Measurements from ENCODE around the gene INPP4A.
"Not testable (repeated sequence)": the region's sequence is repeated elsewhere in the genome, so short reads cannot be mapped to it uniquely, and the experiment has no call there.

Gene INPP4A

DNA sequence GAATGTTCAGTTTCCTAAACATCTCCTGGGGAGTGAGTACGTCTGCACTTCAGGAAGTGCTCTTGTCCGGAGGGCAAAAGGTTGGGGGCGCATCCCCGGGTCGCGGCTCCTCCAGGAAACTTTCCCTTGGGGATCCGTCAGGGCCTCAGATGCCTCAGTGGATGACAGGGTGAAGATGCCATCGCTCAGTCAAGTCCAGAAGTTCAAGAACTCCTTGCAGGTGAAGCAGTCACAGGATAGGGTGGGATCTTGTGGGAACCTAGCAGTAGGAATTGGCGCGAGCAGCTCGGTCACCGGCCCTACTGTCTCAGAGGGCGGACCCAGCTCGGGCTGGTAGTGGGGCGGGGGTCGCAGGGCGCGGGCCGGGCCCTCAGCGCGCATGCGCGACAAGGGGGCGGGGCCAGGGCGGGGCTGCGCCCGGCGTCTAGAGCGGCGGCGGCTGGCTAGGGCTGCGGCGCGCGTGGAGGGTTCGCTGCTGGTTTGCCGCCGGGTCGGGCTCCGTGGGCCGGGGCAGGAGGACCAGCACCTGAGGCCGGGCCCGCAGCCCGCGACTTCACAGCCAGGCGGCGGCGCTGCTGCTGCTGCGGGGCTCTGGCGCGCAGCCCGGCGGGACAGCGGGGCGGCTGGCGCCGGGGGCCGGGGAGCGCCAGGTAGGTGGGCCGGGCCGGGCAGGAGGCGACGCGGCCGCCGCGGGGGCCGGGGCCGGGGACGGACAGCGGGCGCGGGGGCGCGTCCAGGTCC lies at the start of gene INPP4A:
TSS of gene INPP4A (plus strand) at position 423 of the 741 bp plus-strand sequence. CDS start 75,191 bp downstream, outside the sequence.
- DNase-seq, result peak; percentile 66

GRCh38 chr2:98395977-98396376 lies 48.7 kb upstream of the INPP4A start:
- DNase-seq, result no peak

- DNase-seq, result no peak
These were observed 47.8 kb upstream of the INPP4A start for GRCh38 chr2:98396745-98397355.

- DNase-seq, result no peak
These were observed 45.5 kb upstream of the INPP4A start for GRCh38 chr2:98399140-98399539.

DNA sequence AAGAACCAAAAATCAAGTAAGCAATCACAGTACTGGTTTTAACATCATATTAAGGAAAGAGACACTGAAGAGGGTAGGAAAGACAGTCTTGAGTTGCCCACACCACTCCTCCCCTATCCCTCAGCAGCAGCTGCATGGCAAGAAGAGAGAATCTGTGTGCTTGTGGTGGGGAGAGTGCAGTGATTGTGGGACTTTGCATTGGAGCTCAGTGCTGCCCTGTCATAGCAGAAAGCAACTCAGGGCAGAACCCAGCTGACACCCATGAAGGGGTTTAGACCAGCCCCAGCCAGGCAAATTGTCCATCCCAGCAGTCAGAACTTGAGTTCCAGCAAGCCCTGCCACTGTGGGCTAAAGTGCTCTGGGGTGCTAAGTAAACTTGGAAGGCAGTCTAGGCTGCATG lies 40.8 kb upstream of the INPP4A start:
- DNase-seq, result no peak

DNA sequence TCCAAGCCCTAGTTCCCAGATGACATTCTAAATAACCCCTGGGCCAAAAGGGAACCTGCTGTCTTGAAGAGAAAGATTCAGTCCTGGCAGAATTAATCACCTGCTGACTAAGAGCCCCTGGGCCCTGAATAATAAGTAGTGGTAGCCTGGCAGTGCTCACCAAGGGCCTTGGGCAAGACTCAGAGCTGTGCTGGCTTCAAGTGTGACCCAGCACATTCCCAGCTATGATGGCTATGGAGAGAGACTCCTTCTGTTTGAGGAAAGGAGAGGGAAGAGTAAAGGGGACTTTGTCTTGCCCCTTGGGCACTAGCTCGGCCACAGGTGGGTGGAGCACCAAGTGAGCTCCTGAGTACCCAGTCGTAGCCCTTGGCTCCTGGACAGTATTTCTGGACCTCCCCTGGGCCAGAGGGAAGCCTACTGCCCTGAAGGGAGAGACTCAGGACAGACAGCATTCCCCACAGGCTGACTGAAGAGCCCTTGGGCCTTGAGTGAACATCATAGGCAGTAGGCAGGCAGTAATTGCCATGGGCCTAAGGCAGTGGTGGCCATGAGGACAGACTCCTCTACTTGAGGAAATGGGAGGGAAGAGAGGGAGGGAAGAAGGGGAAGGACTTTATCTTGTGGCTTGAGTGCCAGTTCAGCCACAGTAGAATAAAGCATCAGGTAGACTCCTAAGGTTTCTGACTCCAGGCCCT lies 40.0 kb upstream of the INPP4A start:
- no peak for DNase-seq

GRCh38 chr2:98405301-98405700 lies 39.4 kb upstream of the INPP4A start:
- no peak for DNase-seq

- no peak for DNase-seq
These were observed 36.5 kb upstream of the INPP4A start for GRCh38 chr2:98408155-98408554.

DNA sequence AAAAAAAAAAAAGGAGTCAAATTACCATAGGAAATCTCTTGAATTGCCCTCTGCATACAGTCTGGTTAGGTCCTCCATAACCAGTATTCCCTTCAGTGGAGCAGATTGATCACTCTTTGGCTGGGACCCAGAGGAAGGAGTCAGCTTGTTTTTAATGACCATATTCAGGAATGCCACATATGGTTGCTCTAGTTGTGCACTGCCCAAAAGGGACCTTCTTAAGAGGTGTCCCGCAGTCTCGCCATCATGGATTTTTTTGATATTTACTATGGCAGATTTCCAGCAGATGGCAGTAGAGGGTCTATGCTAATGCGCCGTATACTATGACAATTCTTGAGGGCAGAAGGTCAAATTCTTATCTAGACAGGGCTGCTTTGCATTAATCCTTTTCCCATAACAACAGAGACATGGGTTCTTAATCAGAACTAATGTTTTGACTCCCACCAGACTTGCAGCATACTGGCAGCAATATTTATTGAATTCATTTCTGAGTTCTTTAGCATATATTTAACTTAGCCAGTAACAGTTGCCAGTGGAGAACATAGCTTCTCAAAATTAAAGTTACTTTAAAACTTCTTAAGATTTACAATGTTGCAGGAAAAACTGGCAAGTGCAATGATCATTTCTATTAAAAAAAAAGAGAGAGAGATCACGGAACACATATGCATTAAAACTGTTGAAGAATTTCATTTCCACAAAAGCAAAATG lies 31.8 kb upstream of the INPP4A start:
- peak; percentile 49 for DNase-seq

GRCh38 chr2:98414246-98414645 lies 30.4 kb upstream of the INPP4A start:
- DNase-seq, result not testable (repeated sequence)

DNA sequence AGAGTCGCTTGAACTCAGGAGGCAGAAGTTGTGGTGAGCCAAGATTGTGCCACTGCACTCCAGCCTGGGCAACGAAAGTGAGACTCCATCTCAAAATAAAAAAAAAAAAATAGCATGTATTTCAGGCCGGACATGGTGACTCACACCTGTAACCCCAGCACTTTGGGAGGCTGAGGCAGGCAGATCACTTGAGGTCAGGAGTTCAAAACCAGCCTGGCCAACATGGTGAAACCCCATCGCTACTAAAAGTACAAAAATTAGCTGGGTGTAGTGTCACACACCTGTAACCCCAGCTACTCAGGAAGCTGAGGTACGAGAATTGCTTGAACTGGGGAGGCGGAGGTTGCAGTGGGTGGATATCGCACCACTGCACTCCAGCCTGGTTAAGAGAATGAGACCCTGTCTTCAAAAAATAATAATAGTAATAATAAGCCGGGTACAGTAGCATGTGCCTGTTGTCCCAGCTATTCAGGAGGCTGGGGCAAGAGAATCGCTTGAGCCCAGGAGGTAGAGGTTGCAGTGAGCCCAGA lies 28.9 kb upstream of the INPP4A start:
- not testable (repeated sequence) for DNase-seq

GRCh38 chr2:98416383-98417159 lies 28.1 kb upstream of the INPP4A start:
- no peak for DNase-seq

DNA sequence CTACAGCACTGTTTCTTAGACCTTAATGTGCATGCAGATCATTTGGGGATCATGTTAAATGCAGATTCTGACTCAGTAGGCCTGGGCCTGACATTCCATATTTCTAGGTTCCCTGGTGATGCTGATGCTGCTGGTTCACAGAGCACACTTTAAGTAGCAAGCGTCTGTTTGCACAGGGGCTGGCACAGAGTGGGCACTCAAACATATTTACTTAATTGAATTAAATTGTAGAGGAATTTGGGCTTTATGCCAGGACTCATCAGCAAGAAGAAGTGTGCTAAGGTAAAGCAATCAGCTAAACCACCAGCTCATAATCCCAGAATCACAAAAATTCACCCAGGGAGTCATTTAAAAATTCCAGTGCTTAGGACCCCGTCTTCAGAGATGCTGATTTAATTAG lies 25.1 kb upstream of the INPP4A start:
- no peak for DNase-seq

- DNase-seq, result no peak
These were observed 24.5 kb upstream of the INPP4A start for GRCh38 chr2:98419977-98420725.

DNA sequence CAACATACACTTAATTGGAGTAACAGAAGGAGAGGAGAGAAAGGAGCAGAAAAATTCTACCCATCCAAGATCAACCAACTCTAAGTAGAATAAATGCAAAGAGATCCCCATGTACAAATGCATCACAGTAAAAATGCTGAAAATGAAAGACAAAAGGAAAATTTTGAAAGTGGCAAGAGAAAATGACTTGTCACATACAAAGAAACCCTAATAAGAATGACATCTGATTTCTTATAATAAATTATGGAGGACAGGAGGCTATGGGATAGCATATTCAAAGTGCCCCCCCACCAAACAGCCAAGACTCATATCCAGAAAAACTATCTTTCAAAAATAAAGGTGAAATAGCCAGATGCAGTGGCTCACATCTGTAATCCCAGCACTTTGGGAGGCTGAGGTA lies 22.2 kb upstream of the INPP4A start:
- no peak for DNase-seq

GRCh38 chr2:98426771-98427170 lies 17.9 kb upstream of the INPP4A start:
- no peak for DNase-seq

GRCh38 chr2:98432145-98432544 lies 12.5 kb upstream of the INPP4A start:
- no peak for DNase-seq

DNA sequence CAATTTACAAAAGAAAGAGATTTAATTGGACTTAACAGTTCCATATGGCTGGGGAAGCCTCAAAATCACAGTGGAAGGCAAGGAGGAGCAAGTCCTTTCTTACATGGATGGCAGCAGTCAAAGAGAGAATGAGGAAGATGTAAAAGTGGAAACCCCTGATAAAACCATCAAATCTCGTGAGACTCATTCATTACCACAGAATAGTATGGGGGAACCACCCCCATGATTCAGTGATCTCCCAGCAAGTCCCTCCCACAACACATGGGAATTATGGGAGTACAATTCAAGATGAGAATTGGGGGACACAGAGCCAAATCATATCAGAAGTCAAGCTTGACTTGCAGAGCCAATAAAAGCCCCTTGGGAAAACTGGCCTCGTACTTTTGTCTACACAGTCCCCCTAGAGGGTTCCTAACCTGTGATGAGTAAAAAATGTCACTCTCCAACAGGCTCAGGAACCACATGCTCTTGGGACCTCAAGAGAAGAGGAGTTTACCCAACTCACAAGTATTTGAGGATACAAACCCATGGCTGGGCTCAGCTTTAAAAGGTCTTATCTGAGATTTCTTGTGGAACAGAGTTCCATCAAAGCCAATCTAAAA lies 11.2 kb upstream of the INPP4A start:
- no peak for DNase-seq

DNA sequence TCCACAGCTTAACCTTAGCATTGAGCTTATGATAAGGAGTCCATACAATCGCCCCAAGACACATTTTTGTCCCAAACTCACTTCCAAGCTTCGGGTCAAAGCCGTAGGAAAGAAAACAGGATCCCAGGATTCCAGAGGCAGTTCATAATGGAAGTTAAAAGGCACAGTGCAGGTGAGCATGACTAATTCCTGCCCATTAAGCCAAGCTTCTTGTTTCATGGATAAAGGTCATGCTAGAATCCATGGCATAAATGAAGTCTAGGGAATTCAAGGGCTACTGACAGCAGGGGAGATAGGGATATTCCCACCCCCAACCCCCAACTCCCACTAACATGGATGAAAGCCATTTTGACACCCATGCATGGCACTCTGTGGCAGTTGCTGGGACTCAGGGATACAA lies 10.2 kb upstream of the INPP4A start:
- DNase-seq, result no peak

DNA sequence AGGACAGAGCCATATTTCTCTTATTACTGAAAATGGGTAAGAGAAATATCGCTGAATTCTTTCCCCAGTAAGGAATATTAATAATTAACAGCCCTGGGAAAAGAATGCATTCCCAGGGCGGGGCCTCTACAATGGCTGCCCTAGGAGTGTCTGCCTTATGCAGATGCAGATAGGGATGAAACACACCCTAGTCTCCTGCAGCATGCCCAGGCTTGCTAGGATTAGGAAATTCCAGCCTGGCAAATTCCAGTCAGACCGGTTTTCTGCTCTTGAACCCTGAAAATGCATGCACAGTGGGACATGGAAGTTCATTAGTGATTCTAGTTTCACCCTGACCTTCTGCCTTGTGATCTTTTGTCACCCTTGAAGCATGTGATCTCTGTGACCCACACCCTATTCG lies 9.0 kb upstream of the INPP4A start:
- not testable (repeated sequence) for DNase-seq

GRCh38 chr2:98436734-98437133 lies 7.9 kb upstream of the INPP4A start:
- no peak for DNase-seq

Measured in DMS79 treated with DMSO at 0.1 percent for 48 hours (cell line).